Measurements from ENCODE around the gene MAD1L1. TPM values are rescaled to one million over a fixed set of nuclear protein-coding genes. Genes with fewer than 3 reads are reported as not detected.

MAD1L1 gene
- total and polyA plus RNA-seq, 2 experiments from 2014 or later = 38.2 to 69.8 TPM

- Histone ChIP-seq H3K36me3 (ENCODE audit: low read depth) (no peaks in the 10 kb centered on the region), H3K4me1 (ENCODE audit: insufficient read depth) (no peaks in the 10 kb centered on the region), H3K4me3 (no peak overlapping the region), H3F3A (ENCODE audit: insufficient read depth) (no peaks in the 10 kb centered on the region), H3K9me3 (ENCODE audit: low read depth) (no peaks in the 10 kb centered on the region), H3K27ac (no peak overlapping the region), H4K20me1 (ENCODE audit: insufficient read depth) (no peaks in the 10 kb centered on the region), H3K9ac (no peak overlapping the region), H3K27me3 (replicated peaks; ENCODE audit: insufficient read depth) (no peaks in the 10 kb centered on the region), H2AFZ (no peak overlapping the region), H3K9me2 (ENCODE audit: insufficient read depth) (no peaks in the 10 kb centered on the region), H3K79me2 (ENCODE audit: insufficient read depth) (no peaks in the 10 kb centered on the region), H3K4me2 (ENCODE audit: unreplicated experiment) (no peak overlapping the region)
- DNase-seq = no peak
- 89% methylated on average over 20 of the region's 20 CpGs for WGBS, 2 experiments (ENCODE audit: low coverage in 1 of 2, low lambda C conversion rate in 2 of 2, missing lambda C conversion rate in 2 of 2)
- in situ Hi-C loops (cut with MboI) = no loop called here
- no peak for TF ChIP-seq EZH2phosphoT487 (IDR thresholded peaks at IDR 0.05; ENCODE audit: insufficient read depth, low read depth)
- no peak for TF ChIP-seq EZH2 (IDR thresholded peaks at IDR 0.05; ENCODE audit: insufficient read depth, poor library complexity, severe bottlenecking)
These were observed 226.4 kb downstream of the MAD1L1 start for GRCh38 chr7:2006231-2006771.

DNA sequence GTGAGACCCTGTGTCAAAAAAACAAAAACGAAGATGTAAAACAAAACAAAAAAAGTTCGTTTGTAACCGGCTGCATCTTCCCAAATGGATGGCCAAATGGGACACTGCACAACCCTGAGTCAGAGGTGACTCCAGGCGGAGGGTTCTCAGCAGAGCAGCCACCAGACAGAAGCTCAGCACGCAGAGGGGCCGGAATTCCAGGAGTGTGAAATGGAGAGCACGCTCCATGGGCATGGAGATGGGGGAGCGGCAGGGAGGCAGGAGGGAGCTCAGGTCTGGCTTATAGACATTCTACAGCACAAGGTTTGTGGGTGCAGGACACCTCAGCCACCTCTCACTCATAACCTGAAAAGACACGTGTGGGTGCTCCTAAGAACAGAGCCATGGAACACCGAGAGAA lies 227.0 kb downstream of the MAD1L1 start:
- in situ Hi-C loops (cut with MboI) = no loop called here
- DNase-seq = no peak
- Histone ChIP-seq H4K20me1 (ENCODE audit: insufficient read depth) (no peaks in the 10 kb centered on the region), H3K9me3 (ENCODE audit: low read depth) (no peaks in the 10 kb centered on the region), H3K4me3 (no peak overlapping the region), H3K9me2 (ENCODE audit: insufficient read depth) (no peaks in the 10 kb centered on the region), H3K36me3 (ENCODE audit: low read depth) (no peaks in the 10 kb centered on the region), H3K27me3 (replicated peaks; ENCODE audit: insufficient read depth) (no peaks in the 10 kb centered on the region), H3K27ac (no peak overlapping the region), H2AFZ (no peak overlapping the region), H3K4me2 (ENCODE audit: unreplicated experiment) (no peak overlapping the region), H3K9ac (no peak overlapping the region), H3K4me1 (ENCODE audit: insufficient read depth) (no peaks in the 10 kb centered on the region), H3K79me2 (ENCODE audit: insufficient read depth) (no peaks in the 10 kb centered on the region), H3F3A (ENCODE audit: insufficient read depth) (no peaks in the 10 kb centered on the region)
- 93 to 95% methylated on average over 10 of the region's 10 CpGs for WGBS, 2 experiments (ENCODE audit: low coverage in 1 of 2, low lambda C conversion rate in 2 of 2, missing lambda C conversion rate in 2 of 2)
- TF ChIP-seq EZH2 (IDR thresholded peaks at IDR 0.05; ENCODE audit: insufficient read depth, poor library complexity, severe bottlenecking) (no peak), EZH2phosphoT487 (IDR thresholded peaks at IDR 0.05; ENCODE audit: insufficient read depth, low read depth) (no peak)

GRCh38 chr7:2004841-2005725 lies 227.7 kb downstream of the MAD1L1 start:
- no peak for DNase-seq
- H3K9me3 ChIP-seq (ENCODE audit: low read depth) = no peaks in the 10 kb centered on the region
- no peaks in the 10 kb centered on the region for H3K79me2 ChIP-seq (ENCODE audit: insufficient read depth)
- H2AFZ ChIP-seq = no peak overlapping the region
- no peaks in the 10 kb centered on the region for H3K27me3 ChIP-seq (replicated peaks; ENCODE audit: insufficient read depth)
- H4K20me1 ChIP-seq (ENCODE audit: insufficient read depth) = no peaks in the 10 kb centered on the region
- no peak overlapping the region for H3K4me2 ChIP-seq (ENCODE audit: unreplicated experiment)
- no peak overlapping the region for H3K9ac ChIP-seq
- H3K4me3 ChIP-seq = no peak overlapping the region
- no peak for TF ChIP-seq EZH2 (IDR thresholded peaks at IDR 0.05; ENCODE audit: insufficient read depth, poor library complexity, severe bottlenecking)
- TF ChIP-seq EZH2phosphoT487 (IDR thresholded peaks at IDR 0.05; ENCODE audit: insufficient read depth, low read depth) = no peak
- no peaks in the 10 kb centered on the region for H3K4me1 ChIP-seq (ENCODE audit: insufficient read depth)
- H3F3A ChIP-seq (ENCODE audit: insufficient read depth) = no peaks in the 10 kb centered on the region
- no peaks in the 10 kb centered on the region for H3K36me3 ChIP-seq (ENCODE audit: low read depth)
- 93 to 94% methylated on average over 29 of the region's 29 CpGs for WGBS, 2 experiments (ENCODE audit: low coverage in 1 of 2, low lambda C conversion rate in 2 of 2, missing lambda C conversion rate in 2 of 2)
- in situ Hi-C loops (cut with MboI) = no loop called here
- H3K27ac ChIP-seq = no peak overlapping the region
- no peaks in the 10 kb centered on the region for H3K9me2 ChIP-seq (ENCODE audit: insufficient read depth)

GRCh38 chr7:2003931-2004812 lies 228.6 kb downstream of the MAD1L1 start:
- no peak for DNase-seq
- TF ChIP-seq EZH2phosphoT487 (IDR thresholded peaks at IDR 0.05; ENCODE audit: insufficient read depth, low read depth) (no peak), EZH2 (IDR thresholded peaks at IDR 0.05; ENCODE audit: insufficient read depth, poor library complexity, severe bottlenecking) (no peak)
- no peak overlapping the region for H3K4me2 ChIP-seq (ENCODE audit: unreplicated experiment)
- H3K9me2 ChIP-seq (ENCODE audit: insufficient read depth) = no peaks in the 10 kb centered on the region
- H3K9me3 ChIP-seq (ENCODE audit: low read depth) = no peaks in the 10 kb centered on the region
- H3F3A ChIP-seq (ENCODE audit: insufficient read depth) = no peaks in the 10 kb centered on the region
- H3K27ac ChIP-seq = no peak overlapping the region
- H3K9ac ChIP-seq = no peak overlapping the region
- H2AFZ ChIP-seq = no peak overlapping the region
- H4K20me1 ChIP-seq (ENCODE audit: insufficient read depth) = no peaks in the 10 kb centered on the region
- no peak overlapping the region for H3K4me3 ChIP-seq
- H3K27me3 ChIP-seq (replicated peaks; ENCODE audit: insufficient read depth) = no peaks in the 10 kb centered on the region
- no peaks in the 10 kb centered on the region for H3K4me1 ChIP-seq (ENCODE audit: insufficient read depth)
- no peaks in the 10 kb centered on the region for H3K36me3 ChIP-seq (ENCODE audit: low read depth)
- in situ Hi-C loops (cut with MboI) = no loop called here
- WGBS, 2 experiments (ENCODE audit: low coverage in 1 of 2, low lambda C conversion rate in 2 of 2, missing lambda C conversion rate in 2 of 2) = 94 to 97% methylated on average over 38 to 39 of the region's 39 CpGs
- no peaks in the 10 kb centered on the region for H3K79me2 ChIP-seq (ENCODE audit: insufficient read depth)
